ENCODE measurements around the gene HTRA1. TPM values are rescaled to one million over a fixed set of nuclear protein-coding genes. Genes with fewer than 3 reads are reported as not detected.

HTRA1 gene
- total and polyA plus RNA-seq, 7 donors: 22.7 to 162 (median 119) TPM

DNA sequence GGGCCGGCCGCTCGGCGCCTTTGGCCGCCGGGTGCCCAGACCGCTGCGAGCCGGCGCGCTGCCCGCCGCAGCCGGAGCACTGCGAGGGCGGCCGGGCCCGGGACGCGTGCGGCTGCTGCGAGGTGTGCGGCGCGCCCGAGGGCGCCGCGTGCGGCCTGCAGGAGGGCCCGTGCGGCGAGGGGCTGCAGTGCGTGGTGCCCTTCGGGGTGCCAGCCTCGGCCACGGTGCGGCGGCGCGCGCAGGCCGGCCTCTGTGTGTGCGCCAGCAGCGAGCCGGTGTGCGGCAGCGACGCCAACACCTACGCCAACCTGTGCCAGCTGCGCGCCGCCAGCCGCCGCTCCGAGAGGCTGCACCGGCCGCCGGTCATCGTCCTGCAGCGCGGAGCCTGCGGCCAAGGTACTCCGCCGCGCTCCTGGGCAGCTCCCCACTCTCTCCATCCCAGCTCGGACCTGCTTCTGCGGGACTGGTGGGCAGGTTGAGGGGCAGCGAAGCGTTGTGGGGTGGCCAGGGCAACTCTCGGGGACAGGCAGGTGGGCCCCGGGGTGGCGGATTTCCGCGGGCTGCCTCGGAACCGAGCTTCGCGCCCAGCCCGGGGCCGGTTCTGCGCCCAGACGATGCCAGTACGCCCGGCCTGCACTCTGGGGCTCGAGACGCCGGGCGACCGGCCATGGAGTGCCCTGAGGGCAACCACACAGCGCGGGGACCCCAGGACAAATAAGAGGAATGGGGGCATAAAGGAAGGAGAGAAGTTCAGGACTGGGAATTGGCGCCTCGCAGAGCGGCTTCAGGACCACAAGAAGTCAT, 578 bp downstream of the HTRA1 start:
- Histone ChIP-seq H3K4me3 (peak overlapping the region; percentile 54 to 83 (median 71)), H3K36me3 (no peaks in the 10 kb centered on the region), H3K9me3 (no peaks in the 10 kb centered on the region), H3K27me3 (no peaks in the 10 kb centered on the region), H3K4me1 (peaks cover 3 to 33% (median 24%) of the 10 kb centered on the region in 4 donors), H3K27ac (peak overlapping the region; percentile 84 to 93 (median 88))
- no peak for DNase-seq
- WGBS, 2 donors: 1 to 2% methylated on average over 95 of the region's 95 CpGs
- TF ChIP-seq POLR2A (IDR thresholded peaks at IDR 0.05): no peak
- no peak for TF ChIP-seq CTCF (IDR thresholded peaks at IDR 0.05)
- no peak for TF ChIP-seq EP300 (IDR thresholded peaks at IDR 0.05)
- no peak for TF ChIP-seq POLR2AphosphoS5 (IDR thresholded peaks at IDR 0.05)
- intact Hi-C loops (cut with DNase I): loop anchor here (2.0 to 5.0 kb wide), 2 partner anchors 41 to 105 kb away; no protein-coding TSS in a partner anchor

DNA sequence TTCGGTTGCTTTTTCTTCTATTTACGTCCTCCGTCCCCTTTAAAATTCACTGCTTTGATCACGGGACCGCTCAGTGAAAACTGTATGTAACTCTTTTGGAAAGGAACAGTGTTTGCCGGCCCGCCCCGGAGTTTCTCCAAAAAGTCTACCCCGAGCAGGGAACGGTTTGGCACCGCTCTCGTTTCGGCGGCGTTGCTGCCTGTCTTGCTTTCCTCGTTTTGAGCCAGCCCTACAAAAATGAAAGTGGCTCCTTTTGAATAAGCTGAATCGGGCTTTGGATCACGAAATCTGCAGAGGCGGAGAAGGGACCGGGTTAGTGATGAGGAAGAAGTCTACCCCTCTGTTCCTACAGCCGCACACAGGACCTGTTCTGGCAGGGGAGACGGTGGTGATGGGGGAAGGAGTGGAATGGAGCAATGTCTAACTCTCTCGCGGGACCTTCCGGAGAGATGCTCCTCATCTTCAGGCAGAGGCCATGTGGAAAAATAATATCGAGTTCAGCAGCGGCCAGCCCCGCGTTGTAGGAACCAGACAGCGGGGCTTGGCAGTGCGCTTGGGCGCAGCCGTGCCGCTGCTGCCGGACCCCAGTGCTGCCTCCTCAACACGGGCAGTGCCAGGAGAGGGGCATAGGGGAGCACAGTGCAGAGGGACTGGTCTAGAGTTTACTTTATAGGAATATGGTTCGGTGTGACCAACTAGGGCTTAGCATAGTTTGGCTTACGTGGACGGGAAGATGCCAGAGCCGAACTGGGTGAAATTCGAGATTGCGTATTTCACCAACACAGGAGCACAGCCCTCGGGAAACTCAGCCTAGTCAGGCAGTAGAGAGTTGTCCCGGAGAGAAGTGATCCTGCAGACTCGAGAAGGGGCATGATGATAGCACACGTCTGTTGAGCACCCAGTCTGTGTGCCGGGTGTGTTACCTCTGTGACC, 1.4 kb downstream of the HTRA1 start:
- H3K4me1 ChIP-seq: peaks cover 3 to 33% (median 24%) of the 10 kb centered on the region in 4 donors
- intact Hi-C loops (cut with DNase I): loop anchor here (2.0 to 5.0 kb wide), 2 partner anchors 40 to 105 kb away; no protein-coding TSS in a partner anchor

DNA sequence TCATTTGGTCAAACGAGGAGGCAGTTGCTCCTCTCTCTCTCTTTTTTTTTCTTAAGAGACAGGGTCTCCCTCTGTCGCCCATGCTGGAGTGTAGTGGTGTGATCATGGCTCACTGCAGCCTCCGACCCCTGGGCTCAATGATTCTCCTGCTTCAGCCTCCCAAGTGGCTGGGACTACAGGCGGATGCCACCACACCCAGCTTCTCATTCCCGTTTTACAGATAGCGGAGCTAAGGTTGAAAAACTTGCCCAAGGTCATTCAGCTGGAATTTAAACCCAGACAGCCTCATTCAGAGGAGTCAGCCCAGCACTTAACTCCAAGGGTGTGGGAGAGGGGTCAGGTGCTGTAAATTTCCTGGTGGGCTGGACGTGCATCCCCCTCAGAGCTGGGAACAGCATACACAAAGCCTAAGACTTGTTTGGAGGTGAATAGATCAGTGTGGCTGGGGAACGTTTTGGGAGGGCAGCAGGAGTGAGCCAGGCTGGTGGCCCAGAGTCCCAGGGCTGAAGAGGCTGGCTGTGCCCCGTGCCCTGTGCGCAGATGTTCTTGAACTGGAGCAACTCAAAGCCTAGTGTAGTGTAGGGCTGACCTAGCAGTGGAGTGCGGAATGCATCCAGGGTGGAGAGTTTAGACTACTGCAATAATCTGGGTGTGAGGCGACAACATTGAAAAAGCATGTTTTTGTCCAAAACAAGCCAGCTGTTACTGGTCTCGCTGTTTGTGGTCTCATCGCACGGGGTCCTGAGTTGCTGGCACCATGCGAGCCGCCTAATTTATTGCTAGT, 2.3 kb downstream of the HTRA1 start:
- intact Hi-C loops (cut with DNase I): loop anchor here (2.0 to 5.0 kb wide), 2 partner anchors 39 to 104 kb away; no protein-coding TSS in a partner anchor
- H3K36me3 ChIP-seq: no peaks in the 10 kb centered on the region
- WGBS, 2 donors: 50 to 67% methylated on average over 17 of the region's 17 CpGs
- no peaks in the 10 kb centered on the region for H3K9me3 ChIP-seq
- H3K4me3 ChIP-seq: peak overlapping the region; percentile 54 to 83 (median 71)
- H3K27ac ChIP-seq: peak overlapping the region; percentile 84 to 93 (median 88)
- no peaks in the 10 kb centered on the region for H3K27me3 ChIP-seq
- TF ChIP-seq EP300 (IDR thresholded peaks at IDR 0.05) (no peak), POLR2AphosphoS5 (IDR thresholded peaks at IDR 0.05) (no peak)
- no peak for DNase-seq
- H3K4me1 ChIP-seq: peaks cover 3 to 36% (median 27%) of the 10 kb centered on the region in 4 donors

More for the DNA sequence above, 1.4 kb downstream of the HTRA1 start:
- DNase-seq: peak; percentile 88
- TF ChIP-seq POLR2A (IDR thresholded peaks at IDR 0.05): no peak
- no peak for TF ChIP-seq EP300 (IDR thresholded peaks at IDR 0.05)
- TF ChIP-seq POLR2AphosphoS5 (IDR thresholded peaks at IDR 0.05): peak in 3 of 4 donors; percentile 19 to 52 (median 39)
- TF ChIP-seq CTCF (IDR thresholded peaks at IDR 0.05): no peak
- no peaks in the 10 kb centered on the region for H3K9me3 ChIP-seq
- no peaks in the 10 kb centered on the region for H3K36me3 ChIP-seq
- WGBS, 2 donors: 15 to 23% methylated on average over 47 of the region's 47 CpGs
- peak overlapping the region; percentile 84 to 93 (median 88) for H3K27ac ChIP-seq
- peak overlapping the region; percentile 54 to 83 (median 71) for H3K4me3 ChIP-seq
- no peaks in the 10 kb centered on the region for H3K27me3 ChIP-seq

DNA sequence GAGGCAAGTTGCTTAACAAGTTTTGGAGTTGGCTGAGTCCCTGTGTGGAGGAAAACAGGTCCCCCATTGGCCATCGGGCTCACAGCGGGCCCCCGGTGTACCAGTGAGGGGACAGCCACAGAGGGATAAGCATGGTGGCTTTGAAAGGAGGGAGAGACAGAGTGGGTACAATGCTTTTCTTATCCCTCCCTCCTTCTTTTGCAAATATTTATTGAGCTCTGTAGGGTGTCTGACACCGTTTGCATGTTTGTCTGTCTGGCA, 2.8 kb downstream of the HTRA1 start:
- no peak for DNase-seq
- intact Hi-C loops (cut with DNase I): loop anchor here (5.0 kb wide), 1 partner anchor 103 kb away; no protein-coding TSS in a partner anchor
- no peak for TF ChIP-seq CTCF (IDR thresholded peaks at IDR 0.05)
- TF ChIP-seq EP300 (IDR thresholded peaks at IDR 0.05): no peak
- TF ChIP-seq POLR2A (IDR thresholded peaks at IDR 0.05): no peak
- TF ChIP-seq POLR2AphosphoS5 (IDR thresholded peaks at IDR 0.05): no peak
- no peaks in the 10 kb centered on the region for H3K27me3 ChIP-seq
- peaks cover 3 to 41% (median 32%) of the 10 kb centered on the region in 4 donors for H3K4me1 ChIP-seq
- 59 to 64% methylated on average over 4 of the region's 4 CpGs for WGBS, 2 donors
- no peak overlapping the region for H3K4me3 ChIP-seq
- H3K9me3 ChIP-seq: no peaks in the 10 kb centered on the region
- H3K36me3 ChIP-seq: no peaks in the 10 kb centered on the region
- H3K27ac ChIP-seq: peak overlapping the region in 1 of 4 donors; percentile 93

Measured in sigmoid colon (tissue), 7 donors.